HG03575 (cell line): ENCODE results near the gene SBSN.

Experiments used
- ATAC-seq: cut with Tn5 transposase; IDR thresholded peaks from one replicate; pipeline ENCODE4 v1.9.1; 2021; ENCODE audit not compliant: unreplicated experiment, insufficient number of reproducible peaks, low FRiP score; ENCODE audit errors: extremely low read depth

The SBSN gene

DNA sequence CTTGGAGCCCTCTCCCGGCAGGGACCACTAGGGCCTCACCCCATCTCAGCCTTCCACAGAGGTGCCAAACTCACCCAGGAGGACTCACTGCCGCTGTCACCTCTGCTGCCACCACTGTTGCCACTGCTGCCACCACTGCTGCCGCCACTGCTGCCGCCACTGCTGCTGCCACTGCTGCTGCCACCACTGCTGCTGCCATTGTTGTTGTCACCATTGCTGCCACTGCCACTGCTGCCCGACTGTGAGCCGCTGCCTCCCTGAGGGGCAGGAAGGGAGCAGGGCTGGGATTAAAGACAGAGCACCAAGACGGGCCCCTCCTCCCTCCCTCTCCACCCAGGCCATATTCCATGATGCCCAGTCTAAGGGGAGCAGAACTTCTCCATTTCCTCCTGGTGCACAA, 16.8 kb downstream of the SBSN start:
- no peak for ATAC-seq

DNA sequence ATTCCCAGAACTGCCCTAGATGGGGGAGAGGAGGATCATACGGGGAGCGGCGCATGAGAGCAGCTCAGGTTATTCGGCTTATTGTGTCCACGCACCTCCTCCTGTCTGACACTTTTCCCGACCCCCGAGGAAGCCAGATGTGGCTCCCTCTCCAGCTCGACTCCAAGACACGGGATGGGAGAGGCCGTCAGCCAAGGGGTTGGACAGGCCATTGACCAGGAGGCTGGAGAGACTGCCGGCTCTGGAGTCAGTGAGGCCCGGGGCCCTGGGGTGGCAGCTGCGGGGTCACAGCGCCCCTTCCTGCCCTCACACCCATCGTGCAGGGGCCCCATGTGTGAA, 17.5 kb downstream of the SBSN start:
- no peak for ATAC-seq

DNA sequence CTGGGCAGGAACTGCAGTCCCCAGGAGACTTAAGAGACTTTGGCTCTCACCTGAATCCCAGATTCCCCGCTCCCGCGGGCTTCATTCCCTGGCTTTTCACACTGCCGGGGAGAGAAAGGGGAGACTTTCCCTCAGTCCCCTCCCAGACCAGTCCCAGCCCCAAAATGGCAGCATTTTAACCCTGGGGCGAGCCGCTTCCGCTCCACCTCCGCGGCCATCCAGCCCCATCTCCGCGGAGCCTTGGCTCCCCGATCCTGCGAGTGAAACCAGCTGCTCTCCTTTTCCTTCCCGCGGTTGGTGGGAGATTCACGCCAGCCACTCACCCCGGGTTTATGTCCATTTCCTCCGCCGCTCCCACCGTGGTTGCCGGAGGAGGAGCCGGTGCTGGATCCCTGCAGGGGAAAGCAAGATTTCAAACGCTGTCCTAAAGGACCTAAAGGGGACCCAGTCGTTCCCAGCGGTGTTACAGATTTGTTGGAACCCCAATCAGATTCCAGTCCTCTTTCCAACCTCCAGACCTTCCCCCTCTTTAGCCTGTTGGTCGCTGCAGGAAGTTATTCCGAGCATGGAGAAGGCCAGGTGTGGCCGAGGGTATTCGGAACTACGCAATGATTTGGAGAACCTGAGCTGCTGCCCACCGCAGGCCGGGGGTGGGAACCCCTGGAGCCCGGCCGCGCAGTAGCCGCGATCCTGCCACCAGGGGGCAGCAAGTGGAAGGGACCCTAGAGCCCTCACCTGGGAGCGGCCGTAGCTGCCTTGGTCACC, 18.1 kb downstream of the SBSN start:
- ATAC-seq: no peak

GRCh38 chr19:35509018-35509652, 19.0 kb downstream of the SBSN start:
- no peak for ATAC-seq

- no peak for ATAC-seq
Measured at GRCh38 chr19:35508129-35508528, 20.0 kb downstream of the SBSN start.

GRCh38 chr19:35507561-35507960, 20.6 kb downstream of the SBSN start:
- ATAC-seq: no peak

DNA sequence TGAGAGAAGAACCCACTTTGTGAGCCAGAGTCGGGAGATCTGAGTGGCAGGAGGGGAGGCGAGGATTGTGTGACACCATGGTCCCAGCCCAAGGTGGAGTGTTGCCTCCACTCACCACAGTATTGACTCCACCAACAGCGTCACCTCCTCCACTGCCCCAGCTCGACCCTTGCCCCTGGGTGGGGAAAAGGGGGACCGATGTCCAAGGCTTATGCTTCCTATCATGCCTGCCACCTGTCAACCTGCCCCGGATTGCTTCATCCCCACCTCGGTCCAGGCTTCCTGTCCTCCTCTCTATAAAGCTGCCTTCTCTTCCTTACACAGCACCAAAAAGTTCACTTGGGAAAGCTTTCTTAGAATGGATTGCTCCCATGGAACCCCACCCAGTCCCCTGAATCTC, 22.1 kb downstream of the SBSN start:
- no peak for ATAC-seq

DNA sequence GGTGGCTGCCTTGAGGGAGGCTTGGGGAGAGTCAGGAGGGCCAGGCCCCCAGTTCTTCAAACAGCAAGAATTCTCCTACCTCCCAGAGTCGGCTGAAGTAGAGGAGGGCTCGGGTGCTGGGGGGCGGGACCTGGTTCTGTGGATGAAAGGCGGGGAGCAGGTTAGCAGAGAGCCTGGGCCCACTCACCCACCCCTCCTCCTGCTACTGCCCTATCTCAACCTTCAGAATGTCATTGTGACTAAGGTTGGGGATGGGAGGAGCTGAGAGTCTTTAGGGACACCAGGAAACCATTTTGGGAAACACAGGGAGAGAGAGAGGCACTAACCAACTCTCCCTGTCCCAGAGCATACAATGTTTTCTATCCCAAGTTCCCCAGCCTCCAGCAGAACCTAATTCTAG, 25.4 kb downstream of the SBSN start:
- no peak for ATAC-seq

GRCh38 chr19:35501684-35502083, 26.4 kb downstream of the SBSN start:
- ATAC-seq: no peak

- no peak for ATAC-seq
Measured at GRCh38 chr19:35500611-35501010, 27.5 kb downstream of the SBSN start.

GRCh38 chr19:35498984-35499527, 29.1 kb downstream of the SBSN start:
- no peak for ATAC-seq

DNA sequence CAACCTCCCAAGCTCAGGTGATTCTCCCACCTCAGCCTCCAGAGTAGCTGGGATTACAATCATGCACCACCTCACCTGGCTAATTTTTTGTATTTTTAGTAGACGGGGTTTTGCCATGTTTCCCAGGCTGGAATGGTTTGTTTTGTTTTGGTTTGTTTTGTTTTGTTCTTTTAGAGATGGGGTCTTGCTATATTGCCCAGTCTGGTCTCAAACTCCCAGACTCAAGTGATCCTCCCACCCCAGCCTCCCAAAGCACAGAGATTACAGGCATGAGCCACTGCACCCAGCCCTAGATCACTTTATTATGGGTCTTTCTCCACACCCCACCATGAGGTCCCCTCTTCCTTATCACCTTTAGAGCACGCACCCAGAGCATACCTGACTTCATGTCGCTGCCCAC, 29.9 kb downstream of the SBSN start:
- ATAC-seq: no peak

DNA sequence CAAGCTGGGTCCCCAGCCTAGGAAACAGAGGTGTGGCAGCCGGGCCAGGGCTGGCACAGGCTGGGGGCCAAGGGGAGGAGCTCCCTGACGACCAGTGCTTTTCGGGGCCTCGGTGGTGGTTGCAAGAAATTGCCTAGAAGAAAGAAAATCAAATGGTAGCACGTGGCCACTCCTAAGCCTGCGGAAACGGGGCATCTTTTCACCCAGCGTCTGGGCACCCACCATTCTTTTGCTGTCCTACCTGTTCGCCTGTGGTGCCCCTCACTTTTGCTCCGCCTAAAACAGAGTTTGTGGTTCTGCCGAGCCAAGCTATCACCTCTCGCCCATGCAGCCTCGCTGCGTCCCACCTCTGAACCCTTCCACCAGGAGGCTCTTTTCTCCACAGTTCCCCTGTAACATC, 30.7 kb downstream of the SBSN start:
- ATAC-seq: no peak

- ATAC-seq: no peak
Measured at GRCh38 chr19:35495107-35496064, 32.7 kb downstream of the SBSN start.

- no peak for ATAC-seq
Measured at GRCh38 chr19:35493971-35494370, 34.1 kb downstream of the SBSN start.

- no peak for ATAC-seq
Measured at GRCh38 chr19:35491836-35492360, 36.2 kb downstream of the SBSN start.

DNA sequence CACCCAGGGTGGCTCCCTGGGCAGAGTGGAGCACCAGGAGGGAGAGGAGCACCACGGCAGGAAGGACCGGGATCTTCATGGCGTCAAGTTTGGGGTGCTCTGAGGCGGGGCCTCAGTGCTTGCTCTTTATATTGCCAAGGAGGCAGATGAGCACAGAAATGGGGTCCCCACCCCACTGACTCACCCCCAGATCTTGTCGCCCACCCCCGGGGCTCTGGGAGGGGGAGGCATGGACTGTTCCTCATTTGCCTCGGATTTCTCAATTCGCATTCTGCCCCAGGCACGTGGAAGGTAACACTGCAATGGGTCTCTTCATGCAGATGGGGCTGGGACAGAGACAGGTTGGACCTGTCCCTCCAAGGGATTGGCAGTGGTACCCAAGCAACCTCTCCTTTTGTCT, 37.7 kb downstream of the SBSN start, which contains the start of gene KRTDAP:
Gene KRTDAP, minus strand, starts transcription at position 101 of the 400 bp plus-strand sequence. Its CDS starts 22 bp downstream, at position 79.
- ATAC-seq: no peak

- no peak for ATAC-seq
Measured at GRCh38 chr19:35488677-35489076, 39.4 kb downstream of the SBSN start.

DNA sequence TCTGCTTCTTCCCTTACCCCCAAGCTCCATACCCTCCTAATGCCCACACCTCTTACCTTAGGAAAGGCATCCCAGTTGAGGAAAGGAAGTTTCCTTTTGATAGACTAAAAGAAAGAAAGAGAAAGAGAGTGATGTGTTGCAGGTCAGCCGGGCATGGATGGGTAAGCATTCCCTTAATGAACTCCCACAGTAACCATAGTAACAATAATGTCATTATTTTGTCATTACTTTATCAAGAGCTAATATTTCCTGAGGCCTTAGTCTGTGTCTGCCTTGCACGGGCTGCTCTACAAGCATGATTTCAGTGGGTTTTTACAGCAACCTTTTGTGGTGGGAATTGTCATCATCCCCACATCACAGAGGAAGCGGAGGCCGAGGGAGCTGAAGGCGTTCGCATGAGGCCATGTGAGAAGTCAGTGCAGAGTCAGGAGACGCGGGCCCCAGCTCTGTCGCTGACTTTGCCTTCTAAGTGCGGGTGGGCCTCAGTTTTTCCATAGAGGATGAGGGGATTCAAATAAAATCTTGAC, 40.4 kb downstream of the SBSN start:
- ATAC-seq: no peak
